Body of pancreas (tissue), 4 donors: ENCODE data around the gene DOHH. TPM values are rescaled to one million over a fixed set of nuclear protein-coding genes. Genes with fewer than 3 reads are reported as not detected.

ENCODE experiments used
- ATAC-seq: fragments of 150-250 bp; one replicate; pipeline ENCODE4 v1.9.1; 2016
- DNase-seq, 4 donors: peaks; one replicate each; pipeline ENCODE4 v3.0.0-alpha.2; 2019
- H3K27ac ChIP-seq, 4 donors: fragments of 200-600 bp; sonication (generic); 1 replicate in 3 of 4; 2 replicates in 1 of 4; pipeline versions ENCODE4 v1.5.1 to v1.6.1; 2016 to 2019; ENCODE audit warnings: mild to moderate bottlenecking in 1 of 4, mixed read lengths in 1 of 4, moderate library complexity in 1 of 4
- H3K27me3 ChIP-seq, 2 donors: fragments of 200-600 bp; sonication (generic); one replicate each; pipeline ENCODE4 v1.6.0; 2016; ENCODE audit warnings: mild to moderate bottlenecking in 1 of 2
- H3K36me3 ChIP-seq, 2 donors: fragments of 200-600 bp; sonication (generic); replicated peaks in 1 of 2; 2 replicates each; pipeline ENCODE4 v1.5.1; 2016; ENCODE audit warnings: low read depth in 2 of 2; ENCODE audit not compliant: insufficient read depth in 1 of 2
- H3K4me1 ChIP-seq: fragments of 200-600 bp; sonication (generic); one replicate; pipeline ENCODE4 v1.6.0; 2016
- H3K4me3 ChIP-seq, 2 donors: fragments of 200-600 bp; sonication (generic); 1 replicate in 1 of 2; 2 replicates in 1 of 2; pipeline ENCODE4 v1.5.1; 2016 to 2019
- H3K9me3 ChIP-seq, 3 donors: fragments of 200-600 bp; sonication (generic); 1 replicate in 2 of 3; 2 replicates in 1 of 3; pipeline ENCODE4 v1.5.1; 2016
- CTCF ChIP-seq, 7 experiments: fragments of 450-650 bp in 4 of 7; fragments of 200-600 bp in 3 of 7; sonication (generic) in 3 of 7; IDR thresholded peaks; one replicate each; pipeline ENCODE4 v1.5.1; 2016 to 2019; ENCODE audit warnings: antibody characterized with exemption in 7 of 7
- POLR2A ChIP-seq, 3 donors: fragments of 450-650 bp; IDR thresholded peaks; one replicate each; pipeline ENCODE4 v1.6.1; 2016; ENCODE audit warnings: antibody characterized with exemption in 3 of 3, mild to moderate bottlenecking in 2 of 3
- WGBS, 2 donors: methylation state at CpG; one replicate each; pipeline ENCODE4 v1.1.5; 2017; 5-methylcytosine and 5-hydroxymethylcytosine counted together
- intact Hi-C: fragments of 100-400 bp; cut with DNase I; formaldehyde crosslinking; loops from one replicate; pipeline ENCODE4 v1.15.1; 2023
- total RNA-seq, 2 donors: library from RNA; depleted of rRNA; stranded (reverse); fragments of >200 nt; gene quantifications; one replicate each; pipeline ENCODE4 v1.1.0, GENCODE V29; 2016

DOHH gene
- total RNA-seq, 2 donors from 2014 or later = 9.3 to 17.5 TPM

- no peak for TF ChIP-seq CTCF (IDR thresholded peaks at IDR 0.05)
- TF ChIP-seq POLR2A (IDR thresholded peaks at IDR 0.05) = no peak
- H3K4me3 ChIP-seq = no peak overlapping the region
- intact Hi-C loops = loop anchor here (5.0 kb wide), 1 partner anchor 35 kb away; no protein-coding TSS in a partner anchor
- DNase-seq (no peak), ATAC-seq (no peak)
- peaks cover 10% of the 10 kb centered on the region for H3K4me1 ChIP-seq
- 84 to 88% methylated on average over 8 to 9 of the region's 10 CpGs for WGBS, 2 donors
- no peak overlapping the region for H3K27ac ChIP-seq
- H3K36me3 ChIP-seq = peaks cover 4 to 8% of the 10 kb centered on the region in 2 donors
- H3K27me3 ChIP-seq = no peaks in the 10 kb centered on the region
- H3K9me3 ChIP-seq = no peaks in the 10 kb centered on the region
These were observed 32.9 kb downstream of the DOHH start for GRCh38 chr19:3467437-3468198.

- no peak overlapping the region for H3K27ac ChIP-seq
- H3K27me3 ChIP-seq = no peaks in the 10 kb centered on the region
- intact Hi-C loops = loop anchor here (5.0 kb wide), 1 partner anchor 34 kb away; no protein-coding TSS in a partner anchor
- peaks cover under 1% of the 10 kb centered on the region for H3K4me1 ChIP-seq
- H3K9me3 ChIP-seq = no peaks in the 10 kb centered on the region
- ATAC-seq (no peak), DNase-seq (no peak)
- 91 to 98% methylated on average over 9 of the region's 9 CpGs for WGBS, 2 donors
- H3K36me3 ChIP-seq = peaks cover 7 to 8% of the 10 kb centered on the region in 2 donors
- TF ChIP-seq CTCF (IDR thresholded peaks at IDR 0.05) (no peak), POLR2A (IDR thresholded peaks at IDR 0.05) (no peak)
- no peak overlapping the region for H3K4me3 ChIP-seq
These were observed 33.8 kb downstream of the DOHH start for GRCh38 chr19:3466635-3467034.

- intact Hi-C loops = loop anchor here (5.0 kb wide), 1 partner anchor 33 kb away; no protein-coding TSS in a partner anchor
- no peak overlapping the region for H3K4me3 ChIP-seq
- no peaks in the 10 kb centered on the region for H3K9me3 ChIP-seq
- peaks cover 5% of the 10 kb centered on the region for H3K4me1 ChIP-seq
- H3K27me3 ChIP-seq = no peaks in the 10 kb centered on the region
- peaks cover 8% of the 10 kb centered on the region in 2 donors for H3K36me3 ChIP-seq
- ATAC-seq (no peak), DNase-seq (no peak)
- H3K27ac ChIP-seq = no peak overlapping the region
- TF ChIP-seq CTCF (IDR thresholded peaks at IDR 0.05) (no peak), POLR2A (IDR thresholded peaks at IDR 0.05) (no peak)
- 86 to 98% methylated on average over 3 to 7 of the region's 7 CpGs for WGBS, 2 donors
These were observed 34.9 kb downstream of the DOHH start for GRCh38 chr19:3465552-3465951.

DNA sequence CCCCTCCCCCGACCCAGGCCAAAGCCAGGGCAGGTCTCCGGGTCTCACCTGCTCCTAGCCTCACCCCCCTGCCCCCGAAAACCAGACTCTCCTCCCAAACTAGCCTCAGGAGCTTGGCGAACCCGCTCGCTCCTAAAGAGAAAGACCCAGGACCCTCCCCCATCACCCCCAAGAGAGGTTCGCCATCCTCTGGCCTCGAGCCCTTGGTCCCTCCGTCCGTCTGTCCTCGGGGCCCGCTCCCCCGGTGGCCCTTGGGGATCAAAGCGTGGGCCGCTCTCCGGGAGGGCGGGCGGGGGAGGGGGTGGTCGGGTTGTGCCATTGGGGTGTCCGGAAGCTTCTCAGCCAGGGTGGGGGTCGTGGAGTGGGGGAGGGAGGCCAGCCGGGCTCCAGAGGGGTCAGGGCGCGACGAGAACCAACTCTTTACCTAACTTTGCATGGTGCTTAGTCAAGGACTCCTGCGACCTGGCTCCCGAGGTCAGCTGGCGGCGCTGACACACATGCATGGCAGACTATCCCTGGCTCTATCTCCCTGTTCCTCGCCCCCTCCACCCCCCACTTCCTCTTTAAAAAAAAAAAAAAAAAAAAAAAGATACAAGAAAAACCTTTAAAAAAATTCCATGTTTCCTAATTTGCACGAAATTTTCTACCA, 35.8 kb downstream of the DOHH start:
- ATAC-seq = no peak
- Histone ChIP-seq H3K4me3 (no peak overlapping the region), H3K9me3 (no peaks in the 10 kb centered on the region), H3K4me1 (peaks cover 13% of the 10 kb centered on the region), H3K36me3 (peaks cover 8% of the 10 kb centered on the region in 2 donors), H3K27ac (no peak overlapping the region), H3K27me3 (no peaks in the 10 kb centered on the region)
- WGBS, 2 donors = 83 to 94% methylated on average over 24 to 28 of the region's 31 CpGs
- intact Hi-C loops = loop anchor here (5.0 kb wide), 1 partner anchor 32 kb away; no protein-coding TSS in a partner anchor
- no peak for TF ChIP-seq POLR2A (IDR thresholded peaks at IDR 0.05)
- no peak for TF ChIP-seq CTCF (IDR thresholded peaks at IDR 0.05)
- DNase-seq = no peak
